ENCODE measurements around the gene HOXD10.

Gene HOXD10

GRCh38 chr2:176150584-176151441, 34.2 kb downstream of the HOXD10 start:
- no peak for DNase-seq (ENCODE audit: low read depth in 2 of 2)

- DNase-seq (ENCODE audit: low read depth in 2 of 2), result no peak
Measured at GRCh38 chr2:176151442-176152287, 35.1 kb downstream of the HOXD10 start, which contains the start of gene HOXD4. TSS of gene HOXD4 (plus strand) at chr2:176151550. CDS start at chr2:176151634, 84 bp downstream.

- no peak for DNase-seq (ENCODE audit: low read depth in 2 of 2)
Measured at GRCh38 chr2:176152350-176153181, 36.0 kb downstream of the HOXD10 start.

- no peak for DNase-seq (ENCODE audit: low read depth in 2 of 2)
Measured at GRCh38 chr2:176154576-176155252, 38.1 kb downstream of the HOXD10 start.

- DNase-seq (ENCODE audit: low read depth in 2 of 2), result no peak
Measured at GRCh38 chr2:176155356-176156044, 38.9 kb downstream of the HOXD10 start.

GRCh38 chr2:176156301-176156806, 39.8 kb downstream of the HOXD10 start:
- DNase-seq (ENCODE audit: low read depth in 2 of 2), result no peak

- no peak for DNase-seq (ENCODE audit: low read depth in 2 of 2)
Measured at GRCh38 chr2:176156807-176157498, 40.4 kb downstream of the HOXD10 start, which contains the start of gene HOXD3. TSS of gene HOXD3 (plus strand) at chr2:176157307. CDS start at chr2:176169115, 11,808 bp downstream.

- no peak for DNase-seq (ENCODE audit: low read depth in 2 of 2)
Measured at GRCh38 chr2:176157499-176158185, 41.1 kb downstream of the HOXD10 start.

- no peak for DNase-seq (ENCODE audit: low read depth in 2 of 2)
Measured at GRCh38 chr2:176158186-176158591, 41.6 kb downstream of the HOXD10 start.

GRCh38 chr2:176158855-176159662, 42.5 kb downstream of the HOXD10 start:
- DNase-seq (ENCODE audit: low read depth in 2 of 2), result no peak

GRCh38 chr2:176159663-176160250, 43.2 kb downstream of the HOXD10 start:
- DNase-seq (ENCODE audit: low read depth in 2 of 2), result no peak

GRCh38 chr2:176160251-176160985, 43.8 kb downstream of the HOXD10 start:
- no peak for DNase-seq (ENCODE audit: low read depth in 2 of 2)

- DNase-seq (ENCODE audit: low read depth in 2 of 2), result no peak
Measured at GRCh38 chr2:176160986-176161824, 44.6 kb downstream of the HOXD10 start.

GRCh38 chr2:176161825-176162626, 45.4 kb downstream of the HOXD10 start:
- no peak for DNase-seq (ENCODE audit: low read depth in 2 of 2)

Measured in stimulated activated CD4-positive, alpha-beta T cell treated with anti-CD3 and anti-CD28 coated beads, Interleukin-1b, Interleukin-23, amount 100 ng/mL, for 1 hour (primary cell).